Femur (tissue), 1 donor: ENCODE measurements around the gene BACE2.
A peak's percentile ranks its signal among the peaks of the same experiment; 100 is the strongest.

Experiments used
- DNase-seq: peaks from one replicate; pipeline ENCODE4 v3.0.0-alpha.2; 2017

BACE2 gene

GRCh38 chr21:41149199-41149598 is 18.8 kb upstream of the BACE2 start:
- no peak for DNase-seq

DNA sequence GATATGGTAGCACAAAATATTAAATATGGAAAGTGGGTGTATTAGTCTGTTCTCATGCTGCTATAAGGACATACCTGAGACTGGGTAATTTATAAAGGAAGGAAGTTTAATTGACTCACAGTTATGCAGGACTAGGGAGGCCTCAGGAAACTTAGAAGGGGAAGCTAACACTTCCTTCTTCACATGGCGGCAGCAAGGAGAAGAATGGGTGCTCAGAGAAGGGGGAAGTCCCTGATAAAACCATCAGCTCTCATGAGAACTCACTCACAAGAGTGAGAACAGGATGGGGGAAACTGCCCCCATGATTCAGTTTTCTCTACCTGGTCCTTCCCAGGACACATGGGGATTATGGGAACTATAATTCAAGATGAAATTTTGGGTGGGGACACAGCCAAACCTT is 15.8 kb upstream of the BACE2 start:
- DNase-seq: no peak

DNA sequence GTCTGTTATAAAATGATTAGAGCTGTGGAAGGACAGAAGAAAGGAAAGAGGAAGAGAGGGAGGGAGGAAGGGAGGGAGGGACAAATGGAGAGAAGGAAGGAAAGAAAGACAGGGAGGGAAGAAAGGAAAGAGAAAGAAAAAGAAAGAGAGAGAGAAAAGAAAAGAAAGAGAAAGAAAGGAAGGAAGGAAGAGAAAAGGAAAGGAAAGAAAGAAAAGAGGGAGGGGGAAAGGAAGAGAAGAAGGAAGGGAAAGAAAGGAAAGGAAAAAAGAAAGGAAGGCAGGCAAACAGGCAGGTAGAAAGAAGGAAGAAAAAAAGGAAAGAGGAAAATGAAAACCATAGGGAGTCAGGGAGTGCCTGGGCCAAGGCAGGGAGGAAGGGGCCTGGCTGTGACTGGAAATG is 14.5 kb upstream of the BACE2 start:
- DNase-seq: no peak

DNA sequence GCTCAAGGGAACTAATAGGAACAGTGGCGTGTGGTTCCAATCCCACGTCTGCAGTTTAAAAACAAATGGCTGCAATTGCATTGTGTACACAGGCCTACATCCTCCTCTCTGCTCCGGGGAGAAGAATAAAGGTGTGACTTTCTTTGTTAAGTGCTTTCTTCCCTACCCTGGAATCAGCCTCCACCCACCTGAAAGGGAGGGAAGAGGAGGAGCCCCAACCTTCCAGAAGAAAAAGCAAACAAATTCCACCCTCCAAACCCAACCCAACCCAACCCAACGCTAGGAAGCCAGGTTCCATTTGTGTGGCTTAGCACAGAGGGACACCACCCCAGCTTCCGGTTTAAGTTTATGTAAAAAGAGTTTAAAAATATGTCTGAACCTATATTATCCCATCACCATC is 11.8 kb upstream of the BACE2 start:
- no peak for DNase-seq

DNA sequence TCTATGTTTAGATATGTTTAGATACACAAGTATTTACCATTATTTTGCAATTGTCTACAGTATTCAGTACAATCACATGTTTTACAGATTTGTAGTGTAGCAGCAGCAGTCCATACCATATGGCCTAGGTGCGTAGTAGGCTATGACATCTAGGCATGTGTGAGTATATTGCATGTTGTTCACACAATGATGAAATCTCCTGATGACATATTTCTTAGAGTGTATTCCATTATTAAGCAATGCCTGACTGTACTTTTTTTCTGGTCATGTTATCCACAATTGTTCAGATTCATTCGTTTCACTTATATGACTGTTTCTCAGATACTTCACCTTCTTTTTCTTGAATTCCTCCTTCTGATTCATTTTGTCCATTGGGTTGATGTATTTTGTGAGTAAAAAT is 9.9 kb upstream of the BACE2 start:
- DNase-seq: no peak

GRCh38 chr21:41160036-41160435 is 7.9 kb upstream of the BACE2 start:
- DNase-seq: no peak

DNA sequence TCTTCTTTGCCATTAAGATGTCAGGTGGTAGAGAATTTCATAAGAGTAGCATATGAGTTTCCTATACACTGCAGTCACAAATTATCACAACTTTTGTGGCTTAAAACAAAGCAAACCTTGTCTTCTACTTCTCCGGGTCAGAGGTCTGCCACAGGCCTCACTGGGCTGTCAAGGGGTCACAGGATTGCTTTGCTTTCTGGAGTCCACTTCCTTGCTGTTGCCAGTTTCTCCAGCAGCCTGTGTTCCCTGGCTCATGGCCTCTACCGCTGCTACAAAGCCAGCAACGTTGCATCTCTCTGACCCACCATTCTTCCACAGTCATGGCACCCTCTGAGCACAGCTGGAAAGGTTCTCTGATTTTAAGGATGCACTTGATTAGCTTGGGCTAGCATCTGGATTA is 6.5 kb upstream of the BACE2 start:
- DNase-seq: no peak

DNA sequence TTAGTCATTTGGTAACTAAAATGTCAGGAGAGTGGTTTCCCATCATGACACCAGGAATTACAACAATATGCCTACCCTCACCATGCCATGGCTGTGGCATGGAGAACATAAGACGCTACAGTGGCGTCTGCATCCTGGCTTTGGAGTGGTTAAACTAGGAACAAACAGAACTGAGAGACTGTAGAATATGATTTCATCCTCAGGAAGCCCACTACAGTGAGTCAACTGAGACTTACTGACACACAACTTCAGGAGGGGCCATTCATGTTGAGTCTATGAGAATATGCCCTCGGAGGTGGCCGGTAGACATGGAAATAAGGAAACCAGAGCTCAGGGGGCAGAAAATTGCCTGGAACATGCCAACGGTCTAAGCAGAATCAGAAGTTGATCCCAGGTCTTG is 5.9 kb upstream of the BACE2 start:
- no peak for DNase-seq

- no peak for DNase-seq
Measured at GRCh38 chr21:41163091-41163490, 4.9 kb upstream of the BACE2 start.

DNA sequence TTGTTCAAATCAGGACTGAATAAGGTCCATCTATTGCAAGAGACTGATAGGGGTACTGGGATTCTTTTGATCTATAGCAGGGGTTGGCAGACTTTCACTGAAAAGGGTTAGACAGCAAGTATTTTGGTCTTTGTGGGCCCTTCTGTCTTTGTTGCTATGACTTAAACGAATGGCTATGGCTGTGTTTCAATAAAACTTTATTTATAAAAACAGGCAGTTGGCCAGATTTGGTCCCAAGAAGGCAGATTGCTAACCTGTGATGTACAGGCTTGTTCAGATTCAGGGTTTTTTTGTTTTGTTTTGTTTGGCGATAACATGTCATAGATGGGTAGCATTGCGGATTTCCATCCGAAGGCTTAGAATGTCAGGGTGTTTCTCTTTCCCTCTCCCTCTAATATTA is 3.9 kb upstream of the BACE2 start:
- DNase-seq: no peak

DNA sequence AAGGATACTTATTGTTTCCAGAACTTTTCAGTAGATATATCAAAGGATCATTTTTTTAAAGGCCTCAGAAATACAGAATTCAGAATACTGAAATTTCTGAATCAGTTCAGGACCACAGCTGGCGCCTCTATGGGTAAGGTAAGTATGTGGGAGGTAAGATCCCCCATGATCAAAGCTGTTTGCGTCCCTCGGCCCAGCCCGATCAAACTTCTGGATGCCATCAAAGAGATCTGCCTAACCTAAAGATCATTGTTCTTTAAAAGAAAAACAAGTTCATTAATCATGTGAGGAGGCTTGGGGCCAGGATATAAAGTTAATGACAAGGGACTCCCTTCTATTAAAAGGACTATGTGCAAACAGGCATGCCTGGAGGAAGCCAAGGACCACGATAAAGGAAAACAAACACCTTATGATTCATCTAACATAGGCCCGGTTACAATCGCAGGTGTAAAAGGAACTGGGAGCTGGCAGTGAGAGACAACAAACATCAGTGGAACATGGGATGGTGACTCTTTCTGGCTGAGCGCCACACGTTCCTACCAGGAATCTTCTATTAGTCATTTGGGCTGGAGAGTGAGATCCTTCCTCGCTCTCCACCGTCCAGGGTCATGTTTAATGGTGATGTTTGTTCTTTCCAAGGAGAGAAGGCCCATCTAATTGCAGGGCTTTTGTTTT is 2.8 kb upstream of the BACE2 start:
- no peak for DNase-seq

GRCh38 chr21:41166884-41167283 is 1.1 kb upstream of the BACE2 start:
- peak; percentile 69 for DNase-seq

DNA sequence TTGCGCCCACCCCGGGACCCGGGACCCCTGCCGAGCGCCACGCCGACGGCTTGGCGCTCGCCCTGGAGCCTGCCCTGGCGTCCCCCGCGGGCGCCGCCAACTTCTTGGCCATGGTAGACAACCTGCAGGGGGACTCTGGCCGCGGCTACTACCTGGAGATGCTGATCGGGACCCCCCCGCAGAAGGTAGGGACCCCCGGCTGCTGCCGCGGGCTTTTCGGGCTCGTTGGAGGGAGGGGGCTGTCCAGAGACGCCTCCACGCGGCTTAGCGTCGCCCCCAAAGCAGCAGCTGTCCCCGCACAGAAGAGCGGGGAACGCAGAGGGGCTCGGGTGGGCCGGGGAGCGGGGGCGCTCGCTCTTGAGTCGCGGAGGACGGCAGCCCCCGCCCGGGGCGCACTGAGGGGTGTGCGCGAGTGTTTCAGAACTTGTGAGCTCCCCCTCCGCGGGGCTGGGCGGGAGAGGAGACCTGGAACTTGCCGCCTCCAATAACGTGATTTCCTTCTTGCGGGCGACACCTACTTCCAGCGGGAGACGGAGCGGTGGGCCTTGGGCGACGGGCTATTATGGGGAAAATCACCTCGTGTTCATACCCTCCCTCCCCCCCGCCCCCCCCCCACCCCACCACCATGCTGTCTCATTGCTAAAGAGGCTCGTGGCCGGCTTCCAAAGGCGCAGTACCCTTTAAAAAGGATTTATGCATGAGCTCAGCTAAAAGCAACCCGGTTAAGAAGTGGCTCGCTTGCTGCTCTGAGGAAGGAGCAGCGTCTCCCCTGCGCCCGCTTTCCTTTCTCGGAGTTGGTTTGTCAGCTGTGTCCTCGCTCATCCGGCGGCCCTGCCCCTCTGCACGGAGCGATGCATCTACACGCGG is 664 bp downstream of the BACE2 start:
- peak; percentile 79 for DNase-seq

GRCh38 chr21:41169258-41169576 is 1.3 kb downstream of the BACE2 start:
- no peak for DNase-seq

- DNase-seq: no peak
Measured at GRCh38 chr21:41169701-41170100, 1.7 kb downstream of the BACE2 start.

DNA sequence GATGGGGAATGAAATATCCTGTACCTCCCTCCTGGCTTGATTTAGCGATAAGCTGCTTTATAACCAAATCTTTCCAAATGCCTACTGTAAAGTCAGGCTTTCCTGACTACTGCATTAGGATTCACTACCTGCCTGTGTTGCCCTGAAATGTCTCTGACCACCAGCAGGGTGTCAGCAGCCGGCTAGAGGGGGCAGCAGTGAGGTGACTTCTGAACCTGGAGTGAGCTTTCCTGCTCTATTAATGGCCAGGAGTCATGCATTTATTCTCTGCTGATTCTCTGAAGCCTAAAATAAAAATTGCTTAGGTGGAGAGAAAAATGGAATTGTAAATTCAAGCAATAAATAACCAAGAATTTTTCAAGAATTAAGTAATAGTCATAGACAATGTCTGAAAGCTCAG is 2.5 kb downstream of the BACE2 start:
- peak; percentile 36 for DNase-seq

DNA sequence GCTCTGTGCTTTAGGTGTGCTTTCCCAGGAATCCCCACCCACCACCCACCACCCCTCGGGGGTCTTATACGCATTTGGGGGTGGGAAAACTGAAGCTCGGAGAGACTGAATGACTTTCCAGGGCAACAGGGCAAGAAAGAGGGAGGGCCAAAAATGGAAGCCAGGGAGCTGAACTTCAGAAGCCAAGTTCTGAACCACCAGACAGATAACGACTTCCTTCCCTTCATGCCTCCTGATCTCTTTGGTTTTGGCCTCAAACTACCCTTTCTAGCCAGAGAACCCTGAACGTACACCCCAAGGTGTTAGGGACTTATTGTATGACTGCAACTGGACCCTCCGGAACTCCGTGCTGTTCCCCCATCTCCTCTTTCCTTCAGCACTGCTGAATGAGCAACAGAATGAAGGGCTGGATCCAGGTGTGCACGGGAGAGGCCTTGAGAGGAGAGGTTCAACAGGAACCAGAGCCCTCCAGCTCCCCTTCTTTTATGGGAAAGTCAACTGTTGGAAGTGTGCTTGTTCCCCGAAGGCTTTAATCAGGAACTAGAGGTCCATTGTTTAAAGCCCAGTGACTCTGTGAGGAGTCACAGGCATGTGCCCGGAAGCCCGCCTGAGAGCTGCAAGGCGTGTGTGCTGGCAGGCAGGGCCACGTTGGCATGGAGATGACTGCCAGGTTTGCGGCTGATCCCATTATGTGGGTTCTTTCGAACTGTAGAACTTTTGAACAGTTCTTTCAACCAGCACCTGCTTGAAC is 3.1 kb downstream of the BACE2 start:
- DNase-seq: no peak

DNA sequence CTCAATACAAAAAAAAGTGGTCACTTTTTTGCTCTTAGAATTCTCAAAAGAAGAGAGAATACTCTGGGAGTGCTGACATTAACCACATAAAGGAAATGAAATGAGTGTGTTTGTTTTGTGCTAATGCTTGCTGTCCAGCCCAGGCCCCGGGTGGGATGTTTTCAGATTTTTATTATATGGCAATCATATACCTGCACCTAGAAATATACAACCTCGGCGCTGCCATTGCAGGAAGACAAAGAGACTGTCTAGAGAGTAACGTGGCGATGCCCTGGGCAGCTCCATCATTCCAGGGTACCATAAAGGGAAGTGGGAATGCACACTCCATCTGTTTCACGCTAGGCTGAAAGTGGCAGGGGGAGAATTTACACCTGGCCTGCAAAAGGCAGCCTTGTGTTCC is 7.1 kb downstream of the BACE2 start:
- DNase-seq: no peak

DNA sequence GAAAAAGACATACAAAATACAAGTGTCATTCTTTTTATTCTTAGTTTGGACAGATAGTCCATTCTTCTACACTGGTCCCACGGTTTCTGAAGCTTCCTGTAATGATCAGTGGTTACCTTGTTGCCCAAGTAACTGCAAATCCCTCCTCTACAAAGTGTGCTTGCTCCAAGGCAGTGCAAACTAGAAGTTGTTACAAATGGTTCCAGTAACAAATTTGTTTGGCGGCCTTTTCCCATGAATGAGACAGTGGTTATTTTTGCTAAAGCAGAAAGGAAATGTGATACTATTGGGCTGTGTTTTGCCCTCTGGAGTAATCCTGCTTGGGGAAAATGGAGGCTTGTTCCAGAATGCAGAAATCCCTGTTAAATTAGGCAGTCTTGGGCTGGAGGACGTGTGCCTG is 8.9 kb downstream of the BACE2 start:
- DNase-seq: no peak

DNA sequence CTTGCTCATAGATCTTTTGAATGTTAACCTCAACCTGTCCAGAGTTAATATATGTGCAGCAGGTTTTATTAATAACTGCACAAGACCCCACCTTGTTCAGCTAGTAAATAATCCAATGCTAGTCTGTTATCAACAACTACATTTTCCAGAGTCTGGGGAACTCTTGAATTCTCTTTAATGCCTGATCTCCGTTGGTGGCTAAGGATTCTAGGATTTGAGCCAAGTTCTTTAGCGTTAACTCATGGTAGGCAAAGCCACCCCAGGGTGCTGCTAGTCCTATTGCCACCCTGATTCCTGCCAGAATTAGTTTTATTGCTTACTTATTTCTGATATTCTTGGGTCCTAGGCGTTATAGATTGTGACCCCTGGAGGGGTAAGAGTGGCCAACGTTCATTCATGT is 12.8 kb downstream of the BACE2 start:
- DNase-seq: no peak

- no peak for DNase-seq
Measured at GRCh38 chr21:41182547-41182946, 14.6 kb downstream of the BACE2 start.

DNA sequence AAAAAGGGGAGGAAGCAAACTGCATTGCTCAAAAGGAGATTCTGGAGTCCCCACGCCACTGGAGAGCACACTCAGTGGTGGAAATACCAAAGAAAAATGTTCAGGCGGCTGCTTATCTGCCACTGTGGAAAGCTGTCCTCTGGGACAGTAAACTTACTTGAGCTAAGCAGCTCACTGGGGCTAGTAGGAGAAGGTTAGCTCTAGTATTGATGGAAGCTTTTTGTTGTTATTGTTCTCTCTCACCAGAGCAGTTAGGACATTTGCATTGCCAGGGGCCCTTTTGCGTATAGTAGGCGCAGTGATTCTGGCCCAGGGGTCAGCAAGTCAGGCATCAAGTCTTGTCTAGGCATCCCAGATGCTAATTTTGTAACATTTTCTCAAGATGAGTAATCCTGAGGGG is 15.6 kb downstream of the BACE2 start:
- DNase-seq: no peak

DNA sequence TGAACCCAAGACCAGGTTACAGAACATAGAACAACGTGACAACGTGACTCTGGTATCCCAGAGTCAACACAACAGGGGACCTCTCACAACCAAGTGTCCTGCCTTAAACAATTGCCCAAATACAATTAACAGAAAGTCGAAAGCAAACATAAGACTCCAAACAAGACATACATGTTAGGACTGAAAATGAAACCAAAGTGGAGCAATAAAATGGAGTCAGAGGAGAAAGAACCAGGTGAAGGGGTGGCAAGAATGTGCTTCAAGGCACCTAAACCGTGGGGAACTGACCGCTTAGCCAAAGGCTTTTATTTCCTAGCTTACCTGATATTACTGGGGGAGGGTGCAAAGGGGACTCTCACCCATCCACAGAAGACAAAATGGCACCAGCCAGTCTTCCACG is 17.8 kb downstream of the BACE2 start:
- no peak for DNase-seq
